Measurements from ENCODE around the gene EPS8L1.

Gene EPS8L1

GRCh38 chr19:55046975-55047622 lies 28.6 kb upstream of the EPS8L1 start:
- Histone ChIP-seq H3K4me2 (ENCODE audit: low read length) (no peak overlapping the region), H3K79me2 (ENCODE audit: insufficient read depth, low read length) (no peaks in the 10 kb centered on the region), H3K9ac (ENCODE audit: low read length) (no peak overlapping the region), H3K36me3 (ENCODE audit: insufficient read depth, low read length) (peaks cover 89% of the 10 kb centered on the region), H3K4me1 (ENCODE audit: insufficient read depth, low read length, severe bottlenecking) (no peaks in the 10 kb centered on the region), H3K9me3 (ENCODE audit: low read length) (no peaks in the 10 kb centered on the region), H4K20me1 (ENCODE audit: insufficient read depth, low read length) (no peaks in the 10 kb centered on the region), H3K27me3 (ENCODE audit: insufficient read depth, low read length) (no peaks in the 10 kb centered on the region), H3K9me2 (ENCODE audit: low read depth, low read length) (no peaks in the 10 kb centered on the region), H3F3A (ENCODE audit: insufficient read depth, low read length) (no peaks in the 10 kb centered on the region), H3K4me3 (ENCODE audit: low read depth, low read length, poor library complexity, severe bottlenecking) (no peak overlapping the region), H3K27ac (ENCODE audit: low read depth, low read length, poor library complexity, severe bottlenecking) (no peak overlapping the region), H2AFZ (ENCODE audit: low read length) (no peak overlapping the region)
- no peak for TF ChIP-seq CTCF (IDR thresholded peaks at IDR 0.05; ENCODE audit: low read length)
- TF ChIP-seq EZH2 (IDR thresholded peaks at IDR 0.05; ENCODE audit: borderline replicate concordance, low read length) = no peak

GRCh38 chr19:55047951-55048350 lies 27.7 kb upstream of the EPS8L1 start:
- H3K9ac ChIP-seq (ENCODE audit: low read length) = no peak overlapping the region
- TF ChIP-seq CTCF (IDR thresholded peaks at IDR 0.05; ENCODE audit: low read length) = no peak
- H3F3A ChIP-seq (ENCODE audit: insufficient read depth, low read length) = no peaks in the 10 kb centered on the region
- no peaks in the 10 kb centered on the region for H3K79me2 ChIP-seq (ENCODE audit: insufficient read depth, low read length)
- H3K36me3 ChIP-seq (ENCODE audit: insufficient read depth, low read length) = peaks cover 89% of the 10 kb centered on the region
- H3K9me2 ChIP-seq (ENCODE audit: low read depth, low read length) = no peaks in the 10 kb centered on the region
- no peaks in the 10 kb centered on the region for H3K27me3 ChIP-seq (ENCODE audit: insufficient read depth, low read length)
- no peak overlapping the region for H2AFZ ChIP-seq (ENCODE audit: low read length)
- no peak overlapping the region for H3K4me3 ChIP-seq (ENCODE audit: low read depth, low read length, poor library complexity, severe bottlenecking)
- no peaks in the 10 kb centered on the region for H3K4me1 ChIP-seq (ENCODE audit: insufficient read depth, low read length, severe bottlenecking)
- no peaks in the 10 kb centered on the region for H4K20me1 ChIP-seq (ENCODE audit: insufficient read depth, low read length)
- no peak overlapping the region for H3K4me2 ChIP-seq (ENCODE audit: low read length)
- H3K9me3 ChIP-seq (ENCODE audit: low read length) = no peaks in the 10 kb centered on the region
- H3K27ac ChIP-seq (ENCODE audit: low read depth, low read length, poor library complexity, severe bottlenecking) = no peak overlapping the region

GRCh38 chr19:55048446-55048845 lies 27.2 kb upstream of the EPS8L1 start:
- Histone ChIP-seq H3K27me3 (ENCODE audit: insufficient read depth, low read length) (no peaks in the 10 kb centered on the region), H3K9me2 (ENCODE audit: low read depth, low read length) (no peaks in the 10 kb centered on the region), H3K36me3 (ENCODE audit: insufficient read depth, low read length) (peaks cover 91% of the 10 kb centered on the region), H3K27ac (ENCODE audit: low read depth, low read length, poor library complexity, severe bottlenecking) (no peak overlapping the region), H3F3A (ENCODE audit: insufficient read depth, low read length) (no peaks in the 10 kb centered on the region), H3K9ac (ENCODE audit: low read length) (no peak overlapping the region), H3K79me2 (ENCODE audit: insufficient read depth, low read length) (no peaks in the 10 kb centered on the region), H3K4me3 (ENCODE audit: low read depth, low read length, poor library complexity, severe bottlenecking) (no peak overlapping the region), H2AFZ (ENCODE audit: low read length) (no peak overlapping the region), H3K4me1 (ENCODE audit: insufficient read depth, low read length, severe bottlenecking) (no peaks in the 10 kb centered on the region), H4K20me1 (ENCODE audit: insufficient read depth, low read length) (no peaks in the 10 kb centered on the region), H3K4me2 (ENCODE audit: low read length) (no peak overlapping the region), H3K9me3 (ENCODE audit: low read length) (no peaks in the 10 kb centered on the region)
- TF ChIP-seq EZH2 (IDR thresholded peaks at IDR 0.05; ENCODE audit: borderline replicate concordance, low read length) (no peak), CTCF (IDR thresholded peaks at IDR 0.05; ENCODE audit: low read length) (no peak)
